Measurements from ENCODE around the gene B2M.
"Not testable (repeated sequence)": the region's sequence is repeated elsewhere in the genome, so short reads cannot be mapped to it uniquely, and the experiment has no call there.

Gene B2M

DNA sequence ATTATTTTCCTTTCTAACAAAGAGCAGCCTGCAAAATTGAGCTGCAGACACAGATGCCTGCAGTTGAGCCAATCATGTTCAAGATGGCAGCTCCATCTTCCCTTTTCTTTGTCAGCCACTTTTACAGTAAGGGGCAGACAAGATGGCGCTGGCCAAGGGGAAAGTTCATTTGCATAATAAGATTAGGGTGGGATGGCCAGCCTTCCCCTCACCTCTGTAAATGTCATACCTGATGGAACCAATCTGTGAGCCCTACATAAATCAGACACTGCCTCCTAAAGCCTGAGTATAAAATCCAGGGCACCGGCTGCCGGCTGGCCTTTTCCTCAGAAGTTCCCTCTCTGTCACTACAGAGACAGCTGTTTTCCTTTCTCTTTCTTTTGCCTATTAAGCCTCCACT is 16.0 kb upstream of the B2M start:
- DNase-seq, result no peak
- in situ Hi-C loops (cut with MboI; ENCODE audit: low pct_unique_long_range_greater_than_20kb, low sequenced_read_pairs), result no loop called here

DNA sequence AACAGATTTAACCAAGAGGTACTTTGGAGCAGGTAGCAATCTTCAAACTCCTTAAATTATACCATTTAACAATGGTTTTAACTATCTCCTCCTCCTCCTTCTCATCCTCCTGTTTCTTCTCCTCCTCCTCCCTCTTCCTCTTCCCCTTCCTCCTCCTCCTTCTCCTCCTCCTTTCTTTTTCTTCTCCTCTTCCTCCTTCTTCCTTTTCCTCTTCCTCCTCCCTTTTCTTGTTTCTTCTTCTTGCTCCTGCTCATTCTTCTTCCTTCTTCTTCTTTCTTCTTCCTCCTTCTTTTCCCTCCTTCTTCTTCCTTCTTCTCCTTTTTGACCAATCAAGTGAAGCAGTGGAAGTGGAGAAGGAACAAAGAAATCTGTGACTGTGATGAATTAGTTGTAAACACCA is 14.3 kb upstream of the B2M start:
- in situ Hi-C loops (cut with MboI; ENCODE audit: low pct_unique_long_range_greater_than_20kb, low sequenced_read_pairs), result no loop called here
- DNase-seq, result no peak

DNA sequence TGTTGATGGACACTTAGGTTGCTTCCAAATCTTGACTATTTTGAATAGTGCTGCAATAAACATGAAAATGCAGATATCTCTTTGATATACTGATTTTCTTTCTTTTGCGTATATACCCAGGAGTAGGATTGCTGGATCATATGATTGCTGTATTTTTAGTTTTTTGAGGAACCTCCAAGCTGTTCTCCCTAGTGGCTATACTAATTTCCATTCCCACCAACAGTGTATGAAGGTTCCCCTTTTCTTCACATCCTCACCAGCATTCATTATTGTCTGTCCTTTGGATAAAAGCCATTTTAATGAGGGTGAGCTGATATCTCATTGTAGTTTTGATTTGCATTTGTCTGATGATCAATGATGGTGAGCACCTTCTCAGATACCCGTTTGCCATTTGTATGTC is 12.7 kb upstream of the B2M start:
- in situ Hi-C loops (cut with MboI; ENCODE audit: low pct_unique_long_range_greater_than_20kb, low sequenced_read_pairs), result no loop called here
- DNase-seq, result peak; percentile 57

DNA sequence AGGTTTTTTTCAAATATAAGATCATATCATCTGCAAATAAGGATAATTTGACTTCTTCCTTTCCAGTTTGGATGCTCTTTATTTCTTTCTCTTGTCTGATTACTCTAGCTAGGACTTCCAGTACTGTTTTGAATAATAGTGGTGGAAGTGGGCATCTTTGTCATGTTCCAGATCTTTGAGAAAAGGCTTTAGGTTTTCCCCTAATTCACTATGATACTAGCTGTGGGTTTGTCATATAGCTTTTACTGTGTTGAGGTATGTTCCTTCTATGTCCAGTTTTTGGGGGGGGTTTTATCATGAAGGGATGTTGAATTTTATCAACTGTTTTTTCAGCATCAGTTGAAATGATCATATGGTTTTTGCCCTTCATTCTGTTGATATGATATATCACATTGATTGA is 10.6 kb upstream of the B2M start:
- DNase-seq; in situ Hi-C loops (cut with MboI; ENCODE audit: low pct_unique_long_range_greater_than_20kb, low sequenced_read_pairs): not testable (repeated sequence)

- DNase-seq, result no peak
- in situ Hi-C loops (cut with MboI; ENCODE audit: low pct_unique_long_range_greater_than_20kb, low sequenced_read_pairs), result no loop called here
Observed at GRCh38 chr15:44705986-44706385, 5.3 kb upstream of the B2M start.

- in situ Hi-C loops (cut with MboI; ENCODE audit: low pct_unique_long_range_greater_than_20kb, low sequenced_read_pairs), result no loop called here
- DNase-seq, result no peak
Observed at GRCh38 chr15:44706401-44706800, 4.9 kb upstream of the B2M start.

DNA sequence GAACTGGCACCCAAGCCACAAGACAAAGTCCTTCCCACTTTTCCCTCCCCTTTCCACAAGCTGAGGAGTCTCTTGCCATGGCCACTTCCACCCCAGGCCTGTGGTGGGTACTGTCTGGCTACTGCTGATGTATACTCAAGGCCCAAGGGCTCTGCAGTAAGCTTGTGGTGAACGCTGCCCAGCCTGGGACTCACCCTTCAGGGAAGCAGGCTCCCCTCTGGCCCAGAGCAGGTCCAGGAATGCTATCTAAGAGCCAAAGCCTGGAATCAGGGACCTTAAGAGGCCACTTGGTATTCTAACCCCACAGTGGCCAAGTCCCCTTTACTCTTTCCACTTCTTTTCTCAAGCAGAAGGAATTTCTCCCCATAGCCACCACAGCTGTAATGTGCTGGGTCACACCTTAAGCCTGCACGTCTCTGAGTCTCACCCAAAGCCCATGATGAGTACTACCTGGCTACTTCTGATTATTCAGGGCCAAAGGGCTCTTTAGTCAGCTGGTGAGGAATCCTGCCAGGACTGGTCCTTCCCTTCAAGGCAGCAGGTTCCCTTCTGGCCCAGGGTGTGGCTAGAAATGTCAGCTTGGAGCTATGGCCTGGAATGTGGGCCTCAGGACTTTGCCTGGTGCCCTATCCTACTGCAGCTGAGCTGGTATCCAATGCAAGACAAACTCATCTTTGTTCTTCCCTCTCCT is 4.2 kb upstream of the B2M start:
- in situ Hi-C loops (cut with MboI; ENCODE audit: low pct_unique_long_range_greater_than_20kb, low sequenced_read_pairs), result no loop called here
- DNase-seq, result no peak

- in situ Hi-C loops (cut with MboI; ENCODE audit: low pct_unique_long_range_greater_than_20kb, low sequenced_read_pairs), result no loop called here
- peak; percentile 81 for DNase-seq
Observed at GRCh38 chr15:44710236-44711095, 851 bp upstream of the B2M start.

DNA sequence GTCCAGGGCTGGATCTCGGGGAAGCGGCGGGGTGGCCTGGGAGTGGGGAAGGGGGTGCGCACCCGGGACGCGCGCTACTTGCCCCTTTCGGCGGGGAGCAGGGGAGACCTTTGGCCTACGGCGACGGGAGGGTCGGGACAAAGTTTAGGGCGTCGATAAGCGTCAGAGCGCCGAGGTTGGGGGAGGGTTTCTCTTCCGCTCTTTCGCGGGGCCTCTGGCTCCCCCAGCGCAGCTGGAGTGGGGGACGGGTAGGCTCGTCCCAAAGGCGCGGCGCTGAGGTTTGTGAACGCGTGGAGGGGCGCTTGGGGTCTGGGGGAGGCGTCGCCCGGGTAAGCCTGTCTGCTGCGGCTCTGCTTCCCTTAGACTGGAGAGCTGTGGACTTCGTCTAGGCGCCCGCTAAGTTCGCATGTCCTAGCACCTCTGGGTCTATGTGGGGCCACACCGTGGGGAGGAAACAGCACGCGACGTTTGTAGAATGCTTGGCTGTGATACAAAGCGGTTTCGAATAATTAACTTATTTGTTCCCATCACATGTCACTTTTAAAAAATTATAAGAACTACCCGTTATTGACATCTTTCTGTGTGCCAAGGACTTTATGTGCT is 527 bp downstream of the B2M start:
- in situ Hi-C loops (cut with MboI; ENCODE audit: low pct_unique_long_range_greater_than_20kb, low sequenced_read_pairs), result no loop called here
- peak; percentile 55 for DNase-seq

GRCh38 chr15:44712346-44713005 is 1.2 kb downstream of the B2M start:
- in situ Hi-C loops (cut with MboI; ENCODE audit: low pct_unique_long_range_greater_than_20kb, low sequenced_read_pairs), result no loop called here
- peak; percentile 91 for DNase-seq

DNA sequence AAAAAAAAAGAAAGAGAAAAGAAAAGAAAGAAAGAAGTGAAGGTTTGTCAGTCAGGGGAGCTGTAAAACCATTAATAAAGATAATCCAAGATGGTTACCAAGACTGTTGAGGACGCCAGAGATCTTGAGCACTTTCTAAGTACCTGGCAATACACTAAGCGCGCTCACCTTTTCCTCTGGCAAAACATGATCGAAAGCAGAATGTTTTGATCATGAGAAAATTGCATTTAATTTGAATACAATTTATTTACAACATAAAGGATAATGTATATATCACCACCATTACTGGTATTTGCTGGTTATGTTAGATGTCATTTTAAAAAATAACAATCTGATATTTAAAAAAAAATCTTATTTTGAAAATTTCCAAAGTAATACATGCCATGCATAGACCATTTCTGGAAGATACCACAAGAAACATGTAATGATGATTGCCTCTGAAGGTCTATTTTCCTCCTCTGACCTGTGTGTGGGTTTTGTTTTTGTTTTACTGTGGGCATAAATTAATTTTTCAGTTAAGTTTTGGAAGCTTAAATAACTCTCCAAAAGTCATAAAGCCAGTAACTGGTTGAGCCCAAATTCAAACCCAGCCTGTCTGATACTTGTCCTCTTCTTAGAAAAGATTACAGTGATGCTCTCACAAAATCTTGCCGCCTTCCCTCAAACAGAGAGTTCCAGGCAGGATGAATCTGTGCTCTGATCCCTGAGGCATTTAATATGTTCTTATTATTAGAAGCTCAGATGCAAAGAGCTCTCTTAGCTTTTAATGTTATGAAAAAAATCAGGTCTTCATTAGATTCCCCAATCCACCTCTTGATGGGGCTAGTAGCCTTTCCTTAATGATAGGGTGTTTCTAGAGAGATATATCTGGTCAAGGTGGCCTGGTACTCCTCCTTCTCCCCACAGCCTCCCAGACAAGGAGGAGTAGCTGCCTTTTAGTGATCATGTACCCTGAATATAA is 2.0 kb downstream of the B2M start:
- DNase-seq, result peak; percentile 41
- in situ Hi-C loops (cut with MboI; ENCODE audit: low pct_unique_long_range_greater_than_20kb, low sequenced_read_pairs), result no loop called here

DNA sequence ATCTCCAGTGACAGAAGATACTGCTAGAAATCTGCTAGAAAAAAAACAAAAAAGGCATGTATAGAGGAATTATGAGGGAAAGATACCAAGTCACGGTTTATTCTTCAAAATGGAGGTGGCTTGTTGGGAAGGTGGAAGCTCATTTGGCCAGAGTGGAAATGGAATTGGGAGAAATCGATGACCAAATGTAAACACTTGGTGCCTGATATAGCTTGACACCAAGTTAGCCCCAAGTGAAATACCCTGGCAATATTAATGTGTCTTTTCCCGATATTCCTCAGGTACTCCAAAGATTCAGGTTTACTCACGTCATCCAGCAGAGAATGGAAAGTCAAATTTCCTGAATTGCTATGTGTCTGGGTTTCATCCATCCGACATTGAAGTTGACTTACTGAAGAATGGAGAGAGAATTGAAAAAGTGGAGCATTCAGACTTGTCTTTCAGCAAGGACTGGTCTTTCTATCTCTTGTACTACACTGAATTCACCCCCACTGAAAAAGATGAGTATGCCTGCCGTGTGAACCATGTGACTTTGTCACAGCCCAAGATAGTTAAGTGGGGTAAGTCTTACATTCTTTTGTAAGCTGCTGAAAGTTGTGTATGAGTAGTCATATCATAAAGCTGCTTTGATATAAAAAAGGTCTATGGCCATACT is 4.0 kb downstream of the B2M start:
- in situ Hi-C loops (cut with MboI; ENCODE audit: low pct_unique_long_range_greater_than_20kb, low sequenced_read_pairs), result no loop called here
- no peak for DNase-seq

DNA sequence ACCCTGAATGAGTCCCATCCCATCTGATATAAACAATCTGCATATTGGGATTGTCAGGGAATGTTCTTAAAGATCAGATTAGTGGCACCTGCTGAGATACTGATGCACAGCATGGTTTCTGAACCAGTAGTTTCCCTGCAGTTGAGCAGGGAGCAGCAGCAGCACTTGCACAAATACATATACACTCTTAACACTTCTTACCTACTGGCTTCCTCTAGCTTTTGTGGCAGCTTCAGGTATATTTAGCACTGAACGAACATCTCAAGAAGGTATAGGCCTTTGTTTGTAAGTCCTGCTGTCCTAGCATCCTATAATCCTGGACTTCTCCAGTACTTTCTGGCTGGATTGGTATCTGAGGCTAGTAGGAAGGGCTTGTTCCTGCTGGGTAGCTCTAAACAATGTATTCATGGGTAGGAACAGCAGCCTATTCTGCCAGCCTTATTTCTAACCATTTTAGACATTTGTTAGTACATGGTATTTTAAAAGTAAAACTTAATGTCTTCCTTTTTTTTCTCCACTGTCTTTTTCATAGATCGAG is 4.5 kb downstream of the B2M start:
- in situ Hi-C loops (cut with MboI; ENCODE audit: low pct_unique_long_range_greater_than_20kb, low sequenced_read_pairs), result no loop called here

GRCh38 chr15:44716983-44717602 is 5.8 kb downstream of the B2M start:
- no peak for DNase-seq
- in situ Hi-C loops (cut with MboI; ENCODE audit: low pct_unique_long_range_greater_than_20kb, low sequenced_read_pairs), result no loop called here

More for the DNA sequence above, 4.5 kb downstream of the B2M start:
- no peak for DNase-seq

- no peak for DNase-seq
- in situ Hi-C loops (cut with MboI; ENCODE audit: low pct_unique_long_range_greater_than_20kb, low sequenced_read_pairs), result no loop called here
Observed at GRCh38 chr15:44718180-44718926, 7.0 kb downstream of the B2M start.

DNA sequence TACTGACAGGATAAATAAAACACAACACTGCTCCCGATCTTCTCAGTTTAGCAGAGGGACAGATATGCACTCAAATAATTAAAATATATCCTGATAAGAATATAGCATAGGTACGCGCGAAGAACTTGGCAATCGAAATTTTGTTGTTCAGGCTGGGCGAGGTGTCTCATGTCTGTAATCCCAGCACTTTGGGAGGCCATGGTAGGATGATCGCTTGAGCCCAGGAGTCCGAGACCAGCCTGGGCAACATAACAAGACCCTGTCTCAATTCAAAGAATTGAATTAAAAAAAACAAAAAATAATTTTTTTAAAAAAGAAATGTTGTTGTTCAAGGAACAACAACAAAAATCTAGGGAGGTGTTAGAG is 7.6 kb downstream of the B2M start:
- in situ Hi-C loops (cut with MboI; ENCODE audit: low pct_unique_long_range_greater_than_20kb, low sequenced_read_pairs), result no loop called here

More for the DNA sequence above, 7.6 kb downstream of the B2M start:
- DNase-seq, result no peak

Measured in KBM-7 (cell line).